ENCODE measurements around the gene HS3ST4.

DNA sequence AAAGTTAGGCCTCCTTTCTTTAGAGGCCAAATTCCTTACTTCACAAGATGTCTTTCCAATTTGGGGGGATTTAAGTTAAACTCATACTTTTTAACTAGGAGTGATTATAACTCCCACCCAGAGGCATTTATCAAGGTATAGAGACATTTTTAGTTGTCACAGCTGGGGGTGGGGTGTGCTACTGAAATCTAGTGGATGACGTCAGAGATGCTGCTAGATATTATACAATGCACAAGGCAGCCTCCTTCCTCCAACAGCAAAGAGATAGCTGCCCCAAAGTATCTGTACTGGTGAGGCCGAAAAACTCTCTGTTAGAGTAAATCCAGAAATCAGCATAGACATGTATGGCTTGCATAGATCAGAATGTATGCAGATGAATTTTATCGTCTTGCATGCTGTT is 324.0 kb downstream of the HS3ST4 start:
- TF ChIP-seq, protein P1, sequence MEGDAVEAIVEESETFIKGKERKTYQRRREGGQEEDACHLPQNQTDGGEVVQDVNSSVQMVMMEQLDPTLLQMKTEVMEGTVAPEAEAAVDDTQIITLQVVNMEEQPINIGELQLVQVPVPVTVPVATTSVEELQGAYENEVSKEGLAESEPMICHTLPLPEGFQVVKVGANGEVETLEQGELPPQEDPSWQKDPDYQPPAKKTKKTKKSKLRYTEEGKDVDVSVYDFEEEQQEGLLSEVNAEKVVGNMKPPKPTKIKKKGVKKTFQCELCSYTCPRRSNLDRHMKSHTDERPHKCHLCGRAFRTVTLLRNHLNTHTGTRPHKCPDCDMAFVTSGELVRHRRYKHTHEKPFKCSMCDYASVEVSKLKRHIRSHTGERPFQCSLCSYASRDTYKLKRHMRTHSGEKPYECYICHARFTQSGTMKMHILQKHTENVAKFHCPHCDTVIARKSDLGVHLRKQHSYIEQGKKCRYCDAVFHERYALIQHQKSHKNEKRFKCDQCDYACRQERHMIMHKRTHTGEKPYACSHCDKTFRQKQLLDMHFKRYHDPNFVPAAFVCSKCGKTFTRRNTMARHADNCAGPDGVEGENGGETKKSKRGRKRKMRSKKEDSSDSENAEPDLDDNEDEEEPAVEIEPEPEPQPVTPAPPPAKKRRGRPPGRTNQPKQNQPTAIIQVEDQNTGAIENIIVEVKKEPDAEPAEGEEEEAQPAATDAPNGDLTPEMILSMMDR (IDR thresholded peaks at IDR 0.05; ENCODE audit: insufficient read depth, low read depth, low read length): no peak
- no peak for TF ChIP-seq EZH2 (IDR thresholded peaks at IDR 0.05; ENCODE audit: insufficient read depth, low read length)

Measured in astrocyte (in vitro differentiated cells and primary cell).